HG03196 (cell line): Measurements from ENCODE around the gene CDC42.
A peak's percentile ranks its signal among the peaks of the same experiment; 100 is the strongest.
"Not testable (repeated sequence)": the region's sequence is repeated elsewhere in the genome, so short reads cannot be mapped to it uniquely, and the experiment has no call there.

ENCODE experiments used
- ATAC-seq: cut with Tn5 transposase; IDR thresholded peaks from one replicate; pipeline ENCODE4 v1.9.1; 2021; ENCODE audit not compliant: unreplicated experiment

The CDC42 gene

DNA sequence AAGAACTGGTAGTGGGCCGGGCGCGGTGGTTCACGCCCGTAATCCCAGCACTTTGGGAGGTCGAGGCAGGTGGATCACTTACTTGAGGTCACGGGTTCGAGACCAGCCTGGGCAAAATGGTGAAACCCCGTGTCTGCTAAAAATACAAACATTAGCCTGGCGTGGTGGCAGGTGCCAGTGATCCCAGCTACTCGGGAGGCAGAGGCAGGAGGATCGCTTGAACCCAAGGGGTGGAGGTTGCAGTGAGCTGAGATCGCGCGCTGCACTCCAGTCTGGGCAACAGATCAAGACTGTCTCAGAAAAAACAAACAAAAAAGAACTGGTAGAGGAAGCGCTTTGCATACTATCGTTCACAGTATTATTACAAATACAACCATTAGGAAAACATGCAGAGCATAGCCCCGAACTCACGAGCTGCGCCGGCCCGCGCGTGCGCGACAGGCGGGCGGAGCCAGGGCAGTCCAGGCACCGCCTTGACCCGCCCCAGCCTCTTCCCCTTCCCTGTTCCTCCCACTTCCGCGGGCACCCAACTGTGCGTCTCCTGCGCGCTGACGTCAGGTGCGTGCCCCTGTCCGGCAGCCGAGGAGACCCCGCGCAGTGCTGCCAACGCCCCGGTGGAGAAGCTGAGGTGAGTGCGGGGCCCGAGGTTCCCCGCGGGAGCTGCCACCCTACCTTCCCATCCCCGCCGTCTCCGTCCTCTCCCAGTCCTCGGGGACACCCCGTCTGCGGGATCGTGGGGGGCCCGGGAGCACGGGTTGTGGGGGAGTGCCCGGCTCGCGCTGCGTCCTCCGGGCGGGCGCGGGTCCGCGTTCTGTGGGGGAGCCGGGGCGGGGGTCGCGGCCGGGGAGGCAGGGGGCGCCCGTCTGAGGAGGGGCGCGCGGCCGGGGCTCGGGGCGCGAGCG is at the start of gene CDC42:
TSS of gene CDC42 (plus strand) at position 595 of the 902 bp plus-strand sequence. CDS start 25,770 bp downstream, outside the sequence.
- peak; percentile 86 for ATAC-seq

DNA sequence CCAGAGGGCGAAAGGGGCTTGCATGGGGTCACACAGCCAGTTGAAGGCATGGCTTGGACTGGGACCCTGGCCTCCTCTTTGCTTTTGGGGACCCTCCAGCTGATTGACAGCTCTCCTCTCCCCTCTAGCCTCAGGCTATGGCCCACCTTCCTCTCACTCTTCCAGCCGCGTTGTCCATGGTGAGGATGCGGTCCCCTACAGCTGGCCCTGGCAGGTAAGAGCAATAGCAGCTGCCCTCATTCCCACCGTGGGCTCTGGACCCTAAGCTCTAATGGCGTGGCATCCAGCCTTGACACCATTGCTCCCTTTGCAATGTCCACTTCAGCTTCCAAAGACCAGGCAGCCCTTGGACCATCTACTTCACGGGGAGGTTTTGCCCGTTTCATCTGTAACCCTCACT is 49.6 kb upstream of the CDC42 start:
- not testable (repeated sequence) for ATAC-seq

DNA sequence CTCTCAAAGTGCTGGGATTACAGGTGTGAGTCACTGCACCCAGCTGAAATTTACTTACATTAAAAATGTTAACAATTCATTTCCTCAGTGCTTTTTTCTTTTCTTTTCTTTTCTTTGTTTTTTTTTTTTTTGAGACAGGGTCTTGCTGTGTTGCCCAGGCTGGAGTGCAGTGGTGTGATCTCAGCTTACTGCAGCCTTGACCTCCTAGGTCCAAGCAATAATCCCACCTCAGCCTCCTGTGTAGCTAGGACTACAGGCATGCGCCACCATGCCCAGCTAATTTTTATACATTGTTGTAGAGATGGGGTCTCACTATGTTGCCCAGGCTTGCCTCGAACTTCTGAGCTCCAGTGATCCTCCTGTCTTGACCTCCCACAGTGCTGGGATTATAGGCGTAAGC is 48.5 kb upstream of the CDC42 start:
- ATAC-seq = not testable (repeated sequence)

DNA sequence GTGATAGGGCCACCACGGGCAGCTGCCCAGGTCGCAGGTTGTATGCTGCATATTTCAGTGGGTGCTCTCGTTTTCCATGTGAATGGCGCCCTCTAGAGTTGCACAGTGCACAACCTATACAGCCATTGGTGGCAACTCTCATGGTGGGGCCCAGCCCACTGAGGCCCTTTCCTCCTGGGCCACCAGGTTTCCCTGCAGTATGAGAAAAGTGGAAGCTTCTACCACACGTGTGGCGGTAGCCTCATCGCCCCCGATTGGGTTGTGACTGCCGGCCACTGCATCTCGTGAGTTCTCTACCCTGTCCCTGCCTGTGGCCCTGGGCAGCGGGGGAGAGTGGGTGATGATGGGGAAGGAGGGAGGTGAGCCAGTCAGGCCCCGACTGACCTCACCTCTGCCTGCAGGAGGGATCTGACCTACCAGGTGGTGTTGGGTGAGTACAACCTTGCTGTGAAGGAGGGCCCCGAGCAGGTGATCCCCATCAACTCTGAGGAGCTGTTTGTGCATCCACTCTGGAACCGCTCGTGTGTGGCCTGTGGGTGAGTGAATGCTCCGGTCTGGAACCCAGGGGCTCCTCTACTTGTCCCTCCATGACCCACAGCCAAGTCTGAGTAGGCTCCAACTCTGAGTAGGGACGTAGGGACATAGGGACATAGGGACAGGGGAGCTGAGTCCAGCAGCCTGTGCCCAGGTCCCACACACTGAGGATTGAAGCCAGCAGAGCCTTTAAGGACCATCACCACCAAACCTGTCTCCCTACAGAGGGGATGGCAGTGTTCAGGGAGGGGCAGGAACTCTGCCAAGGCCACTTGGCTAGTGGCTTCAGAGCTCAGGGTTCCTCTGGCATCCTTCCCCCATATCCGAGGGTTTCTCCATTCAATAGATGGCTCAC is 47.0 kb upstream of the CDC42 start:
- not testable (repeated sequence) for ATAC-seq

DNA sequence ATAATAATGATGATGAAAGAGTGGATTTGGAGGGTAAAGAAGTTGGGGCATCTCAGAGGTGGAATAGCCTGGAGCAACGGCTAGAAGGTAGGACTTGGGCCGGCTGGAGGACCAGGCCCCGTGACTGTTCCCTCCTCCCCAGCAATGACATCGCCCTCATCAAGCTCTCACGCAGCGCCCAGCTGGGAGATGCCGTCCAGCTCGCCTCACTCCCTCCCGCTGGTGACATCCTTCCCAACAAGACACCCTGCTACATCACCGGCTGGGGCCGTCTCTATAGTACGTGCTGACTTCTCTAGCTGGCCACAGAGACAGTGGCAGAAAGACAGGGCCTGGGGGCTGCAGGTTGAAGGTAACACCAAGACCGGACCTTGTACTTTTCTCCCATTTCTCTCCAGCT is 45.8 kb upstream of the CDC42 start:
- not testable (repeated sequence) for ATAC-seq

DNA sequence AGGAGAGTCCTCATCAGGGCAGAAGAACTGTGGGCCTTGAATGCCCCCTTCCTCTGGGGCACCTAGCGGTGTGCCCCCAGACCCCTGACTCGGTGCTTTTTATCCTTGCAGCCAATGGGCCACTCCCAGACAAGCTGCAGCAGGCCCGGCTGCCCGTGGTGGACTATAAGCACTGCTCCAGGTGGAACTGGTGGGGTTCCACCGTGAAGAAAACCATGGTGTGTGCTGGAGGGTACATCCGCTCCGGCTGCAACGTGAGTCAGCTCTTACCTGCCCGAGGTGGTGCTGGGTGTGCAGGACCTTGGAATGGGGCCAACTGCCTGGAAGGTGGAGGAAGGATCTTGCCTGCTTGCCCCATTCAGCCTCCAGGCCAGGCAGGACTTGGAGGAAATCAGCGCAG is 45.2 kb upstream of the CDC42 start:
- ATAC-seq = not testable (repeated sequence)

DNA sequence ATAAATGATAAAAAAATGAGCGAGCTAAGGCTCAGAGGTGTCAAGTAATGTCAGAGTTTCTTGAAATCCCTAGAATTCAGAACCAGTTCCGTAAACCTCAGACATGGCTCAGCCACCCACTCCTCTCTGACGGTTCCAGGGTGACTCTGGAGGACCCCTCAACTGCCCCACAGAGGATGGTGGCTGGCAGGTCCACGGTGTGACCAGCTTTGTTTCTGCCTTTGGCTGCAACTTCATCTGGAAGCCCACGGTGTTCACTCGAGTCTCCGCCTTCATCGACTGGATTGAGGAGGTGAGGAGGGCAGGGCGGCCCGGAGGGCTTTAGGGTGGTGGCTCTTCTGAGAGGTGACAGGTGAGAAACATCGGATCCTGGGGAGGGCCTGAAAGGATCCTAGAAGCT is 42.9 kb upstream of the CDC42 start:
- not testable (repeated sequence) for ATAC-seq

DNA sequence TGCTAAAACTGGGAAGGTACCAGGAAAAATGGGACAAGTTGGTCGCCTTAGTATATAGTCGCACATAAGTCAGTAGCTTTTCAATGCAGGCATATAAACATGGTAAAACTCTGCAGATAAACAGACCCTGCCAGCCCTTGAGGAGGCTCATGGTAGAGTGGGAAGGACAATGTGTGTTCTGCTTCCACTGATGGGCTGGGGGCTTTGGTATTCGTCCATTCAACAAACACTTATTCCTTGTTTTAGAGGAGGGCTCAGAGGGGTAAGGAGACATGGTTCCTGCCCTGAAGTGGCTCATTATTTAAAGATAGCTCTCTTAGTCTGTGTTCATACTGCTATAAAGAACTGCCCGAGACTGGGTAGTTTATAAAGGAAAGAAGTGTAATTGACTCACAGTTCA is 39.8 kb upstream of the CDC42 start:
- not testable (repeated sequence) for ATAC-seq

DNA sequence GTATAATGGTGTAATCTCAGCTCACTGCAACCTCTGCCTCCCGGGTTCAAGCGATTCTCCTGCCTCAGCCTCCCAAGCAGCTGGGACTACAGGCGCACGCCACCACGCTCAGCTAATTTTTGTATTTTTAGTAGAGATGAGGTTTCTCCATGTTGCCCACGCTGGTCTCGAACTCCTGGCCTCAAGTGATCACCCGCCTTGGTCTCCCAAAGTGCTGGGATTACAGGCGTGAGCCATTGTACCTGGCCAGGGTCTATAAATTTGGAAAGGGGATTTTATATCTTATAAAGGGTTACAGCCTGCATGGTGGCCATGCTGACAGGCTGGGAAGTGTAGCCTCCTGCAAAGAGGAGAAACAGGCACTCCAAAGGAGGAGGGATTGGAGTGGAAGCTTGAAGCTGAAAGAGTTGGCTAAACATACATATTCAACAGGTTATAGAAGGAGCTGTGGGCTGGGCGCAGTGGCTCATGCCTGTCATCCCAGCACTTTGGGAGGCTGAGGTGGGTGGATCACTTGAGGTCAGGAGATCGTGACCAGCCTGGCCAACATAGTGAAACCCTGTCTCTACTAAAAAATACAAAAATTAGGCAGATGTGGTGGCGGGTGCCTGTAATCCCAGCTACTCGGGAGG is 37.8 kb upstream of the CDC42 start:
- ATAC-seq = not testable (repeated sequence)

DNA sequence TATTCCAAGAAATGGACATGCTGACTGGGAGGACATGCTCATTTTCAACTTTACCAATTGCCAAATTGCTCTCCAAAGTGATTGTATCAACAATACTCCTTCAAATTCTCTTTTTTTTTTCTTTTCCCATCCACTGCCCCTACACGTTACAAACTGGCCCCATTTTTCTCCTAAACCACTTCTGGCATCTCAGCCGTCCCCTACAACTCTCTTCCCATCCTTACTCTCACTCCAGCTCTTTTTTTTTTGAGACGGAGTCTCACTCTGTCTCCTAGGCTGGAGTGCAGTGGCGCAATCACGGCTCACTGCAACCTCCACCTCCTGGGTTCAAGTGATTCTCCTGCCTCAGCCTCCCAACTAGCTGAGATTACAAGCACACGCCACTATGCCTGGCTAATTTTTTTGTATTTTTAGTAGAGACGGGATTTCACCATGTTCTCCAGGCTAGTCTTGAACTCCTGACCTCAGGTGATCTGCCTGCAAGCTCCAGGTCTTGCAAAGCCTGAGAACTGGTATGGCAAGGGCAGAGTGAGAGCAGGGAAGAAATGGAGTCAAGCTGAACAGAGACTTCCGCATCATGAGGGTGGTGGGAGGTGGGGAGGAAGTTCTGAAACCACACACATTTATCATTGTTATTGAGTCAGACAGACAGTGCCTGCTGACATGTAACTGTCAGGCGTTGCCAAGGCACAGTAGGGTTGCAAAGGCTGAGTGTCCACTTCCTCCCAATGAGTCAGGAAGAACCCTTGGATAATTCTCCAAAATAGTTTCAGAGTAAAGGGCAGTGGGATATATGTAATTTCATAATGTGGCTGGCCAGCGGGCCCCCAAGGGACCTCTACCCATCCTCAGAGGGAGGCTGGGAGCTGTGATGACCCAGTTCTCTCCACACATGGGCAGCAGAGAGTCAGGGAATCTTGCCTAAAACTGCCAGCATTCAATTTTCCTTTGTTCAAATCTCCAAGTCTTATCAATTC is 33.6 kb upstream of the CDC42 start:
- no peak for ATAC-seq

DNA sequence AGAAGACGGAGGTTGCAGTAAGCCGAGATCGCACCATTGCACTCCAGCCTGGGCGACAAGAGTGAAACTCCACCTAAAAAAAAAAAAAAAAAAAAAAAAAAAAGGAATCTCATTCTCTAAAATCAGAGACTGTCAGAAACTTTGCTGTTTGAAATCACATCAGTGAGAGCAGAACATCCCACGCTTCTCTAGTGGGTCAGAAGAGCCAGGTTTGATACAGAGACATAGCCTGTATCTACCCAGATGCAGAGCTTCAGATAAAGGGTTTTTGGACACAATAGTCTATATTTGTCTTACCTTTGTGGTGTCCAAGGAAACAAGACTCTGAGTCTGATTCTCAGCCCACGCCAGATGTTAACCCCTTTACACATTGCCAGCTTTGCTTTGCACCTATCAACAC is 31.4 kb upstream of the CDC42 start:
- no peak for ATAC-seq

DNA sequence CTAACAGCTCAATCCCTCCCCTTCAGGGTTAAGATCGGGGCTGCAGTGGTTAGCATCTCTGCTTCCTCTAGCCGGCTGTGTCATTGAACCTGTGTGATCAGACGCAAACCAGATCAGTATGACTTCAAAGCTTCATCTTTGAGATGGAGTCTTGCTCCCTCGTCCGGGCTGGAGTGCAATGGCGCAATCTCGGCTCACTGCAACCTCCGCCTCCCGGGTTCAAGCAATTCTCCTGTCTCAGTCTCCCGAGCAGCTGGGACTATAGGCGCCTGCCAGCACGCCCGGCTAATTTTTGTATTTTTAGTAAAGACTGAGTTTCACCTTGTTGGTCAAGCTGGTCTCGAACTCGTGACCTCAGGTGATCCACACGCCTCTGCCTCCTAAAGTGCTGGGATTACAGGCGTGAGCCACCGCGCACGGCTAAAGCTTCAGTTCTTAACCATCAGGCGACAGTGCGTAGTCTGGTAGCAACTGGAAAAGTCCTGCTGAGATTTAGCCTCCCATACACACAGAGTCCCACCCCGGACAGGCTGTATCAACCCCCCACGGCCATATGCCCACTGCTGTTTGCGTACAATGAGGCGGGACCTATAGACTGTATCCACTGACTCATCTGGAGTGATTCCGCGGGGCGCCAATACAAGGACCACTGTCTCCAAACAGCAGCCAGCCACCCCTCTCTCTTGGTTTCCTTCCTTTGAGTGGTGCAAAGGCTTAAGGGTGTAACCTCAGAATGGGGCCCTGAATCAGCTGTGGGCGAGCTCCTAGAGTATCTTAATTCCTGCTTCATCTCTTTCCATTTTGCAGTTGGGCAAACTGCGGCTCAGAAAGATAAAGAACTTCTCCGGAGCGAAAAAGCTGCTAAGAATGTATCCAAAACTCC is 27.8 kb upstream of the CDC42 start:
- ATAC-seq = peak; percentile 39

DNA sequence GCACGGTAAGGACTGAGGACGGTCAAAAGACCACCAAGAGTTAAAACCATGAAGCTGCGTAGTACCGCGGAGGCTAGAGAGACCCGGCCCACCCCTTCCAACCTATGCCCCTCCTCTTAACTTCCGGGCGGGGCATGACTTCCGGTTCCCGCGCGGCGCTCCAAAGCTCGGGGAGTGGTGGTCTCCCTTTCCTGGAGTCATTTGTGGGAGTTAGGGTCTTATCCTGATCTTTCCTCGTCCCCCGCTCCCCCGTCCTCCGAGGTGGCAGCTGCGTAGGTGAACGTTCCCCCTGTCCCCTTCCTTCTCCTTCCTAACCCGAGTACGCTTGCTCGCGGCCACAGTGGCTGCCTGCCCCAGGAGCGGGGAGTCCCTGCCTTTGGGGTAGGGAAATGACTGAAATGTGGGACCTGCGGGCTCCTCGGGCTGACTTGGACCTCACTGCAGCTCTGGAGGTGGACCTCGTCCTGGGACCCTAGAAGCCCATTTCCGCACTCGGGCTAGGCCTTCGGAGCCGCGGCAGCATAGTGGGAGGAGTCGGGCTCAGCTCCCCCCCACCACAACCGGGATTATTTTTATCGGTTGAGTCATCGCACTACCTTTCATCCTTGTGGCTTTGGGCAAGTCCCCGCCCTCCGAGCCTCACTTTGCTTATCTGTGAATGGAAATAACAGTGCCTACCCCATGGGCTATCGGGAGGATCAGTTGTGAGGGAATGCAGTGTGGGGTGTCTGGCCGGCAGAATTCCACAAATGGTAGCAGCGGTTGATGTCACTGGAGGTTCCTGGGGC is 26.9 kb upstream of the CDC42 start:
- peak; percentile 69 for ATAC-seq

DNA sequence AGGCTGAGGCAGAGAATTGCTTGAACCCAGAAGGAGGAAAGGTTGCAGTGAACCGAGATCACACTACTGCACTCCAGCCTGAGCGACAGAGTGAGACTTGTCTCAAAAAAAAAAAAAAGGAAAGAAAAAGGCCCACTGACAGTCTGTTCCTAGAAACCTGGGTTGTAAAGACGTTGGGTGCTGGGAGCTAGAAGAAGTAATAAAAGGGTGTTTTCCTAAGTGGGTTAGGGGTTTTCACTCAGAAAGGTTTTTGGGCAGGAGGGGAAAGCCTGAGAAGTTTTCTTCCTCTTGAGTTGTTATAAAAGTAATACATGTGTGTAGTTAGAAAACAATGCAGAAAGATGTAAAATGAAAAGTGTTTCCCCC is 25.6 kb upstream of the CDC42 start:
- no peak for ATAC-seq

DNA sequence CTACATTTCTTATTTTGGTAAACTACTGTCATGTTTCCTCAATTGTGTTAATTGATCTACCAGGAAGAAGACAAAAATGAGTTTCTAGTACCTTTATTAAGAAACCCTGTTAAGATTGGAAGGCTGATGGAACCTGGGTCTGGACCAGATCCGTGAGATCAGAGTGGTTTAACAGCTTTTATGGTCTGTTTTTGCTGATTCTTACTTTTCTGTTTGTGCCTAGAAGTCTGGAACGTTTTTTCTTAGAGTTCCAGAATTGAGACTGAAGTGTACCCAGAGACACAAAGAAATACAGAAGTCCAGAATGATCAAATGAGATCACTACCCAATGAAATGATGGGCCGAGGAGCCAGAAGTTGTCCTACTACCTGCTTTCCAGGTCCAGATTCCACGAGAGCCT is 22.5 kb upstream of the CDC42 start:
- ATAC-seq = no peak

DNA sequence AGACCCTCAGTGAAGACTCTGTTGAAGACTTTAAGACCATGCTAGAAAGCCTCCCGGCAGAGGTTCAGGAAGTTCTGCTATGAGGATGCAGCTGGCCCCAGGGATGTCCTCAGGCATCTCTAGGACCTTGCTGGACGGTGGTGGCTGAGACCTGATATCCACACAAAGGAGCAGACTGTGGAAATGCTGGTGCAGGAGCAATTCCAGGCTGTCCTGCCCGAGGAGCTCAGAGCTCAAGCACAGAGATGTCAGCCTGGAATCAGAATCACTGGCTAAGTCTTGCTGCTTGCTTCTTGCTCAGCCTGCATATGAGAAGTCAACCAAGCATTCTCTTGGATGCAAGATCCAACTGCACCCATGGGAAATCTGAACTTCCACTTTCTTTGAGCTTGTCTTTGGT is 22.0 kb upstream of the CDC42 start:
- ATAC-seq = no peak

DNA sequence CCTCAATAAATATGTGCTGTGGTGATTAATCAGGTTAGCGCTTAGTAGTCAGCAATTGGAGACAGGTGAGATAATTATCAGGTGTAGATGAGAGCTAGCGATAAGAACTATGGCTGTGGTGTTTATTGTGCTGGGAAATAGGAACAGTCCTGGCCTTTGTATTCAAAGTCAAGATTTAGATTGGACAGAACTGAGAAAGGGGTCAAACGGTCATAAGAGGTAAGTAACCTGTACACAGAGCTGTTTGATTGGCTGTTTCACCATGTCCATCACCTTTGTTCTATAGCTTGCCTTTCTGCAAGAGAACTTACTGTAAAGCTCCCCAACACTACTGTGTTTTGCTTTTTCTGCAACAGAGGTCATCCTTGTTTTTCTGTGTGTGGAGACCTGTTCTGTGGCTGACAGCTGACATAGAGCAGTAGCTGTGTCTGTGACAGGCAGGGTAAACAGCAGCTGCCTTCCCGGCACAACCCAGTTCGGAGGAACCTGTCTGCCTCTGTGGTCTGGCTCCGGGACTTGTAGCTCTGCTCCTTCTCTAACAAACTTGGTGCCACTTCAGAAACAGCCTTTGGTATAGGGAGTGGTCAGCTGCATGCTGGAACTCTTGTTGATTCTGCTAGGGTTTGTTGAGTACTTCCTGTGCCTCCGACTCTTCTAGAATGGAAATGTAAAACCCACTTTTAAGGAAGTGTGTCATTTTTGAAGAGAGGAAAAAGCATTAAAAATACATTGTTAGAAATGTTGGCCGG is 21.1 kb upstream of the CDC42 start:
- no peak for ATAC-seq

DNA sequence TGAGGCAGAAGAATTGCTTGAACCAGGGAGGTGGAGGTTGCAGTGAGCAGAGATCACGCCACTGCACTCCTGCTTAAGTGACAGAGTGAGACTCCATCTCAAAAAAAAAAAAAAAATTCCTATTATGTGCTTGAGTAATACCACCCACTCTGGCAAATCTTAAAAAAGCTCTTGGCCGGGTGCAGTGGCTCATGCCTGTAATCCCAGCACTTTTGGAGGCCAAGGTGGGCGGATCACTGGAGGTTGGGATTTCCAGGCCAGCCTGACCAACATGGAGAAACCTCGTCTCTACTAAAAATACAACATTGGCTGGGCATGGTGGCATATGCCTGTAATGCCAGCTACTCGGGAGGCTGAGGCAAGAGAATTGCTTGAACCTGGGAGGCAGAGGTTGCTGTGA is 17.7 kb upstream of the CDC42 start:
- ATAC-seq = not testable (repeated sequence)
